Fibroblast of skin of right biceps (primary cell): Measurements from ENCODE around the gene SPTAN1.

Source experiments
- DNase-seq: peaks from one replicate; pipeline ENCODE4 v3.0.0-alpha.2; 2013

The SPTAN1 gene

DNA sequence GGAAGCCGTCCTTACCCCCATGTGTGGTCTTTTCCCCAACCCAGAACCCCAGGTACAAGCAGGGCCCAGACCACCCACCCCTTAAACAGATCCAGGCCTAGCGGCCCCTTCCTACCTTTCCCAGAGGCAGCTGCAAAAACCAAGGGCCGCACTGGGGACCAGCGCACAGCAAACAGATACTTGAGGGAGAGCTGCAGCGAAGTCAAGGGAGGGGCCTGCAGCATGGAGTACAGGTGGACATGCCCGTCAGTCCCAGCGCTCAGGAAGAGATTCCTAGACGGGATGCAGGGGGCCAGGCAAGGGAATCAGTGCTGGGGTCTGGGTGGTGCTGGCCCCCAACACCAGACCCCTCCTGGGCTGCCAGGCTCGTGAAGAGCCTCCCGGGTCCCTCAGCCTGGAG, 81.7 kb downstream of the SPTAN1 start:
- DNase-seq: no peak

DNA sequence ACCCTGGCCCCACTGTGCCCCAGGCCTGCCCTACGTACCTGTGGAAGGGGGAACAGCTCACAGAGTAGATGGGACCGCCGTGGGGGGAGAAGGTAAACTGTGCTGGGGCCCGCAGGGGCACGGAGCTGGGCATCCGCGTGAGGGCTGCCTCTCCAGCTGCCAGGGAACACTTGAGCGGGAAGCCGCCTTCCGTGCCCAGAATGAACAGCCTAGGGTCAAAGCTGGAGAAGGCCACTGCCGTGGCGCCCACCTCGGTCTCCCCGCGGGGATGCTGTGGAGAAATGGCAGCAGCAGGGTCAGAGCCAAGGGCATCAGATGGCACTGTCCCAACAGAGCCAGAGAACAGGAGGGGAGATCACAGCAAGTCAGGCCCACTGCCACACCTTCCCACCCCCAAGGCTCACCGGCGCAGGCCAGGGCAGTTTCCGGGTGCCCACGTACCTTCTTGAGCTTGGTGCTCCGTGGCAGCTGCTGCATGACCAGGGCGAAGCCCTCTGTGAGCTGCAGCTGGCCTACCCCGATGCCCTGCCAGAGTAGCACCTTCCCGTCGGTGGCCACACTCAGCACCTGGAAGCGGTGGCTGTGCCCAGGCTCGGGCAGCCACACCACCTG, 82.4 kb downstream of the SPTAN1 start:
- no peak for DNase-seq

DNA sequence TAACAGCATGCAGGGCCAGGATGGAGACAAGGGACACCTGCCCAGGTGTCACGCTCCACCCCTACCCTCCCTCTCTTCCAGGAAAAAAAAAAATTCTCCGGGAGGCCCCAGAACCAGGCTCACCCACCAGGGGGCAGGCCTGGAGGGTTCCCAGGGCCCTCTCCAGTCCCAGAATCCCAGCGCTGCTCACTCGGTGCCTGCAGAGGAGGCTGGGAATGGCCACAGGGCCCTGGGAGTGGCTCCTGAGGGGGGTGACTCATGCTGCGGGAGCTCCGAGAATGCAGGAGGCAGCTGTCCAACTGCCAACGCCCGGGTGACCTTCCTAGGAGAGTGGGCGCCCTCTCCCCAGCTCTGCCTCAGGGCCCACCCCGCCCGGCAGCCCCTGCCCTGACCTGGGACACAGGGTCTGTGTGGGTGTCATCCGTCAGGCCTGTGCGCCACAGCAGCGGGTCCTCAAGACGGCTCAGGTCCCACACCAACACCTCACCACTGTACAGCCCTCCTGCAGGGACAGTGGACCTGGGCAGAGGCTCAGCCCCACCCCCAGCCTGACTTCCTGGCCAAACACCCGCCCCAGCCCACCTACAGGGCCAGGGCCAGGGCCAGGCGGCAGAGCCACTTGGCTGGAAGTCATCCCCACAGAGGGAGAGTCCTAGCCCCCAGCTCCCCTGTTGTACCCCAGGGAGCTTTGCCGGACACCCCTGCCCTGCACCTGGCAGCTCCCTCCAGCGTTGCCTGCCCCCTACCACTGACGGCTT, 83.1 kb downstream of the SPTAN1 start:
- peak; percentile 98 for DNase-seq

DNA sequence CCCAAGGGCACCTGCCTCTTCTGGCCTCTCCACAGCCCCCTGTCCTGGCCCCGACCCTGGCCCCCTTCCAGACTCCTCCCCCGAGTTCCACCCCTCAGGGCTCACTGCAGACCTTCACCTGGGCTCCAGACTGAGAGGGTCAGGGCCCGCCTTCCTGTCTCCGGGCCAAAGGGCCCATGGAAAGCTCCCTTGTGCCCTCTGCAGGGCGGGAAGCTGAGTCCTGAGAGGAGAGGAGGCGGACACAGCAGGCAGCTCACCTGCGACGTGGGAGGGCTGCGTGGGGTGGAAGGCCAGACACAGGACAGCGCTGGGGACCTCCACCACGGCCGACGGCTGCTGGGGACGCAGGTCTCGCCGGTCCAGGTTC, 83.6 kb downstream of the SPTAN1 start:
- no peak for DNase-seq

DNA sequence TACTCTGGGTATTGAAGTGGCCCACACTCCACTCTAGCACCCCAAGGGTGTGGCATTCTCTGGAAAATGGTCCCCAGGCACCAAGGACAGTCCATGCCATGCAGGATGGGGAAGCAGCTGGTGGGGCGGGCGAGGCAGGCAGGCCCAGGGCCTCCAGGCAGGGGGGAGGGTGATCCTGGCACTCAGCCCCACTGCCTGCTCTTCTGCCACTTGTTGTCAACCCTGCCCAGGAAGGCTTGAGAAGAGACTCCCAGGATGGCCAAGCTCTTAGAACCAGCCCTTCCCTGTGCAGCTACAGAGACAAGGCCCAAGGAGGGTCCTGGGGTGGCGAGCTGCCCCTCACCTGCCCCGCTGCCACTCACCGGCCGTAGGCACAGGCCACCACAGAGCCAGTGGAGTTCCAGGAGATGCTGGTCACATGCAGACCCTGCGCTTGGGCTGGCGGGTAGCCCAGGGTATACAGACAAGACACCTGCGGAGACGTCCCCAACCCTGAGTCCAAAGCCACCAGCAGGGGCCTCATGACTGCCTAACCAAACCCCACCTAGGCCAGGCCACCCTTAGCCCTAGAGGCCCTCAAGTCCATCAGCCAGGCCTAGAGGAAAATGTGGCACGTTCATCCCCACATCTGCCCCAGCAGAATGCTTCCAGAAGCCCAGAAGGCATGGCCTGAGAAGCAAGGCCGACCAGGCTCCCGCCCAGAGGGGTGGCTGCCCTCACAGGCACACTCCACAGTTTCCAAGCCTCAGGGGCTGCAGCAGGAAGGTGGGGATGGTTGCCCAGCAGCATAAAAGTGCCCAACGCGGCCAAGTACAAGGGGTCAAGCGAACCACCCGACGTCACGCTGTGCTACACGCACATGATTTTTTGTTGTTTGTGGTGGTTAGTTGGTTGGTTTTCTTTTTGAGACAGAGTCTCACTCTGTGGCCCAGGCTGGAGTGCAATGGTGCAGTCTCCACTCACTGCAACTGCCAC, 84.5 kb downstream of the SPTAN1 start:
- no peak for DNase-seq

DNA sequence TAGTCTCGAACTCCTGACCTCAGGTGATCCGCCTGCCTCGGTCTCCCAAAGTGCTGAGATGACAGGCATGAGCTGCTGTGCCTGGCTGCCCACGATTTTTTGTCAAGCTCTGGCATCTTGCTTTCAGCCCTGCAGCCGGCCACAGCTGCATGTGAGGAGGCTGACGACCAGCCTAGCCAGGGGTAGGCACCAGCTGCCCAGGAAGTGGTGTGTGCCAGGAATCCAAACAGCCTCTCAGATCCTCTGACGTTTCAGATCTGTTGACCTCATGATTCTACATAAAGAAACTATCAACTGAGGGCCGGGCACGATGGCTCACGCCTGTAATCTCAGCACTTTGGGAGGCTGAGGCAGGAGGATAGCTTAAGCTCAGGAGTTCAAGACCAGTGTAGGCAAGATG, 85.3 kb downstream of the SPTAN1 start:
- DNase-seq: no peak

DNA sequence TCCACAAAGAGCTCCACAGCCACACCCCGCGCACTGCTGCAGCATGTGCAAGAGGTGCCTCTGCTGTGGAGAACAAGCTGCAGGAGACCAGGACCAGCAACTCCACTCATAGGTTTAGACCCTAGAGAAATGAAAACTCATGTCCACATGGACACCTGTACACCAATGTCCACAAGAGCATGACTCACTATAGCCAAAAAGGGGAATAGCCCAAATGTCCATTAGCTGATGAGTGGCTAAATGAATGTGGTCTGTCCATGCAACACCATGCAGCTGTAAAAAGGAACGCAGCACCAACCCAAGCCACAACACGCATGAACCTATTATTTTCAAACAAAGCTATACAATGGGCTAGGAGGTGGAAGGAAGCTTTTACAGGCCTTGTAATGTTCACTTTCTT, 86.2 kb downstream of the SPTAN1 start:
- DNase-seq: no peak

DNA sequence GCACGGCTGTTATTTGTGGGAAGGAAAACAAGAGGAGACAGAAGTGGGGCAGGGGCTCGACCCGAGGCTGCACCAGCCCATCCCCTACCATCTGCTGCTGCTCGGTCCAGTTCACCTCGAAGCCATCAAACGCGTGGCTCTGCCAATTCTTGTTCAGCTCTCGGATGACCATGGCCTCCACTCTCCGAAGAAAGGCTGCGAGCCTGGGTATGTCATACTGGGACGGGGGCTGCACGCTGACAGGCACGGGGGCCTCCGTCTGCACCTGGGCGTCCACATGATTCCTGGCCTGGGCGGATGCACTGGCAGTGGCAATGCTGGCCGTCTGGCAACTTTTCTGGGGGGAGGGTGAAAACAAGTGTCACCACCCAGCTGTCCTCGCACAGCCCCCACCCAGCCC, 88.2 kb downstream of the SPTAN1 start:
- DNase-seq: no peak

DNA sequence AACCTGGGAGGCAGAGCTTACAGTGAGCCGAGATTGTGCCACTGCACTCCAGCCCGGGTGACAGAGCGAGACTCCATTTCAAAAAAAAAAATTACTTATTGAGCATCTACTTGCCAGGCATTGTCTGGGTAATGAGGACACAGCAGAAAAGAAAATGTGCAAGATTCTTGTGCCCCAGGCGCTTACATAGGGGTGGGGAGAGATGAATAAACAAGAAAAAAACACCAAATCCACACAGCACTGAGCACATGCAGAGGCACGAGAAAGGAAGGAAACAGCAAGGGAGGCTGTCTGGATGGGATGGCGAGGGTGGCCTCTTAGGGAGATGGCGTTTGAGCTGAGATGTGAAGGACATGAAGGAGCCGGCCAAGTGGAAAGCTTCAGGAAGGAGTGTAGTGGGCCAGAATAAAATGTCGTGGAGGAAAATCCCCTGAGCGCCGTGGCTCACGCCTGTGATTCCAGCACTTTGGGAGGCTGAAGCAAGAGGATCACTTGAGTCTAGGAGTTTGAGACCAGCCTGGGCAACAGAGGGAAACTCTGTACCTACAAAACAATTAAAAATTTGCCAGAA, 90.4 kb downstream of the SPTAN1 start:
- no peak for DNase-seq

DNA sequence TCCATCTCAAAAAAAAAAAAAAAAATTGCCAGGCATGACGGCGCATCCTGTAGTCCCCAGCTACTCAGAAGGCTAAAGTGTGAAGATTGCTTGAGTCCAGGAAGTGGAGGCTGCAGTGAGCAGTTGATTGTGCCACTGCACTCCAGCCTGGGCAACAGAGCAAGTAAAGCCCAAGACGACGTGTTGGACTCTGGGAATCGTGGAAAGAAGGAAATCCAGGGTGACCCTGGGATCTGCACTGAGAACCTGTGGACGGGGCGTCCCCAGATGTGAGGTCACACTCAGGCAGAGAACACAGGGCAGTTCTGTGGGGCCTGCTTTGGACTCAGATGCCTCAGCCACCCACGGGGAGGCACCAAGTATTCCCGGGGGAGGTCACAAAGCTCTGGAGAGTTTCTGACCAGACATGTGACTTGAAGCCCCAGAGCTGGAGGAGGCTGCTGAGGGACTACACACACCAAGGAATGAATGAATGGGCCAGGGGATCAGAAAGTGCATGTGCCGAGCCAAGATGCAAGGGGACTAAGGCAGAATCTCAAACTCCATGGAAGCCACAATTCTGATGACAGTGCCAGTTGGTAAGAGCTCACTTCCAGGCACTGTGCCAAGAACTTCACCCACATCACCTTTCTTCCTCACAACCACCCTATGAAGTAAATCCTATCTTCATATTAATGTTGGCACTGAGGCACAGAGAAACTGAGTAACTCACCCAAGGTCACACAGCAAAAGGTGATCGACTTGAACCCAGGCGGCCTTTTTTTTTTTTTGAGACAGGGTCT, 91.3 kb downstream of the SPTAN1 start:
- no peak for DNase-seq

DNA sequence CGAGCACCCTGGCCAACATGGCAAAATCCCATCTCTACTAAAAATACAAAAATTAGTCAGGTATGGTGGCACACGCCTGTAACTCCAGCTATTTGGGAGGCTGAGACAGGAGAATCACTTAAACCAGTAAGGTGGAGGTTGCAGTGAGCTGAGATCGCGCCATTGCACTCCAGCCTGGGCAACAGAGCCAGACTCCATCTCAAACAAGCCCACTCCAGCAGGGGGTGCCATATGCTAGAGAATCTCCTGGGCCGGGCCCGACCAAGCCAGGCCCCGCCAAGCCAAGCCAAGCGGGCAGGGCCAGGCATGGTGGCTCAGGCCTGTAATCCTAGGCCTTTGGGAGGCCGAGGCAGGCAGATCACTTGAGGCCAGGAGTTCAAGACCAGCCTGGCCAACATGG, 95.8 kb downstream of the SPTAN1 start:
- peak; percentile 50 for DNase-seq

DNA sequence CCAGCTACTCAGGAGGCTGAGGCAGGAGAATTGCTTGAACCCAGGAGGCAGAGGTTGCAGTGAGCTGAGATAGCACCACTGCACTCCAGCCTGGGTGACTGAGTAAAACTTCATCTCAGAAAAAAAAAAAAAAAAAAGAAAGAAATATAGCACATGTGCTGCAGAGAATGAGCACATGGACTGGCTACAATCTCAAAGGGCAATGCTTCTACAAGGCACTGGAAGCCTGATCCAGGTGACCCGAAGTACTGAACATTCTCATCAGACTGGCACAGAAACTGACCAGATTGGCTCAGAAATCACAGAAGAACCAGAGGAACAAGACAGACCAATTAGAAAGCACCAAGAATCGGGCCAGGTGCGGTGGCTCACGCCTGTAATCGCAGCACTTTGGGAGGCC, 99.4 kb downstream of the SPTAN1 start:
- no peak for DNase-seq

DNA sequence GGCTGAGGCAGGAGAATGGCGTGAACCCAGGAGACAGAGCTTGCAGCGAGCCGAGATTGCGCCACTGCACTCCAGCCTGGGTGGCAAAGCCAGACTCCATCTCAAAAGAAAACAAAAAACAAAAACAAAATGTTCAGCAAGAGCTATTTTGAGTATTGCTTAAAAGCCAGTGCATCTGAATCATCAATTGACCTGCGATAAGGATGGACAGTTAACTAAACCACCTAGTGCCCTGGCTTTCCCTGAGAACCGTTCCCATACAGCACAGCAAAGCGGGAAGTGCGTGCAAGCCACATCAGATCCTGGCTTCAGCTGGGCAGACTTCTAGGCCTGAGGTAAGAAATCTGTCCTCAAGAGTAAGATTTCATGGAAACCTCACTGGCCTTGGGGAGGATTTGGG, 101.5 kb downstream of the SPTAN1 start:
- no peak for DNase-seq

DNA sequence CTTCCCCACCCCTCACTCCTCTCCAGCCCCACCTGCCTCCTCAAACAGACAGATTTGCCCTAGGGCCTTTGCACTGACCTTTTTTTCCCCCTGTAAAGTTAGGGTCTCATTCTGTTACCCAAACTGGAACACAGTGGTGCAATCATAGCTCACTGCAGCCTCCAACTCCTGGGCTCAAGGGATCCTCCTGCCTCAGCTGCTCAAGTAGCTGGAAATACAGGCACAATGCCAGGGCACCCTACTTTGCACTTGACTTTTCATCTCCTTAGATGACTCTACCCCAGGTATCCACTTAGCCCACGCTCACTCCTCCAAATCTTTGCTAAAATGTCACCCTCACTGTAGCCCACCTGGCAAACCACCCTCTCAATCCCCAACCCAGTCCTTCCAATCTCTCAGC, 102.1 kb downstream of the SPTAN1 start:
- no peak for DNase-seq

DNA sequence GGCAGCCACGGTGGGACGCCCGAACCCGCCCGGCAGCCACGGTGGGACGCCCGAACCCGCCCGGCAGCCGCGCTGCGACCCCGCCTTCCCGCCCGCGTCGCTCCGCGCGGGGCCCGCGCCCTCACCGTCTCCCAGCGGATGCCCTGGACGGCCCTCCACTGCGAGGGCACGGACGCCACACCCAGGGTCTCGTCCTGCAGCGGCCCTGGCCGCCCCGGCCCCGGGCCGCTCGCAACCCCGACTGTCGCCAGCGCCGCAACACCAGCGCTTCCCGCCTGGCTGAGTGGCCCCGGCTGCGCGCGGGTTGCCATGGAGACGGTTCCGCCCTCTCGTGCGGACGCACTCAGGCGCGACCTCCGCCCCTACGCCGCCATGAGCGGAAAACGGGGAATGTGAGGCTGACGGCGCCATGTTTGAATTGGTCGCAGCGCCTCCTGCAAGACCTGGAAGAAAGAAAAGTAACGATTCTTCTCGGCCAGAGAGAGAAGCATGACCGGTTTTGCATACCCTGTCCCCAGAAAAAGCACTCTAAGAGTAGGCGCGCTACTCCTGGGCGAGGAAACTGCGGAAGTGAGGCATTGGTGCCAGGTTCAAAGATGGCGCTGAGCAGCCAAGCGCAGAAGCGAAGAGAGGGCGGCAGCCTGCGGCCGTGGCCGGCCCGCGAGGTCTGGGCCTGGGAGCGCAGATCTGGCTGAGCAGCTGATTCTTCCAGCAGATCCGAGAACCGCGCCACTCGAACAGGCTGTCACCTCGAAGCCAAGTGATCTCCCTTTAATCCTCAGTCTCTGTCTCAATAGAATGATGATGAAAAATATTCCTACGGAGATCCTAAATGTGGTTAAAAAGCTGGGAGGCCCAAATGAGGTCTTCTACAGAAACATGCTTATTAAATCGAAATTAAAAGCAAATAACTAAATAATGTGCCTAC, 104.3 kb downstream of the SPTAN1 start, which contains the start of gene DYNC2I2:
DYNC2I2 (minus strand) TSS at position 432 of the 928 bp plus-strand sequence; CDS start at position 311, 121 bp downstream.
- DNase-seq: peak; percentile 94

DNA sequence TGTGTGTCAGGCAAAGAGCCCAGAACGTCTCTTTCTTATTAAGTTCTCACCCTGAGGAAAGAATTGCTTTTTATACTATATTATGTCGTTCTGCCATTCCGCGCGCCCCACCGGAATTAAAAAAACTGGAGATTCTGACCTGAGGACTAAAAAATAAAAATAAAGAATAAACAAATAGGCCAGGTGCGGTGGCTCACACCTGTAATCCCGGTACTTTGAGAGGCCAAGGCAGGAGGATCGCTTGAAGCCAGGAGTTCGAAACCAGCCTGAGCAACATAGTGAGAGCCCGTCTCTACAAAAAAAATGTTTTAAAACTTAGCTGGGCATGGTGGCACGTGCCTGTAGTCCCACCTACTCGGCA, 104.9 kb downstream of the SPTAN1 start:
- no peak for DNase-seq

DNA sequence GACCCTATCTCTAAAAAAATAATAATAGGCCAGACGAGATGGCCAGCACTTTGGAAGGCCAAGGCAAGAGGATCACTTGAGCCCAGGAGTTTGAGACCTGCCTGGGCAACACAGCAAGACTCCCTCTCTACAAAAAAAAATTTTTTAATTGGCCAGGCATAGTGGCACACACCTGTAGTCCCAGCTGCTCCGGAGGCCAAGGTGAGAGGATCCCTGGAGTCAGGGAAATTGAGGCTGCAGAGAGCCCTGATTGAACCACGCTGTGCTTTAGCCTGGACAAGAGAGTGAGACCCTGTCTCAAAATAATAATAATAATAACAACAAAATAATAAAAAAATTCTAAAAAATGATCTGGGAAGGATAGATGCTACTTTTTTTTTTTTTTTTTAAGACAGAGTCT, 105.4 kb downstream of the SPTAN1 start:
- DNase-seq: no peak

DNA sequence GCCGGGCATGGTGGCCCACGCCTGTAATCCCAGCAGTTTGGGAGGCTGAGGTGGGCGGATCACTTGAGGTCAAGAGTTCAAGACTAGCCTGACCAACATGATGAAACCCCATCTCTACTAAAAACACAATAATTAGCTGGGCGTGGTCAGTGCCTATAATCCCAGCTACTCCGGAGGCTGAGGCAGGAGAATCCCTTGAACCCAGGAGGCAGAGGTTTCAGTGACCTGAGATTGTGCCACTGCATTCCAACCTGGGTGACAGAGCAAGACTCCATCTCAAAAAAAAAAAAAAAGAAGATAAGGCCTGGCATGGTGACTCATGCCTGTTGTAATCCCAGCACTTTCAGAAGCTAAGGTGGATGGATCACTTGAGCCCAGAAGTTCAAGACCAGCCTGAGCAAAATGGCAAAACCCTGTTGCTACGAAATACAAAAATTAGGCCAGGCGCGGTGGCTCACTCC, 114.1 kb downstream of the SPTAN1 start:
- peak; percentile 47 for DNase-seq

DNA sequence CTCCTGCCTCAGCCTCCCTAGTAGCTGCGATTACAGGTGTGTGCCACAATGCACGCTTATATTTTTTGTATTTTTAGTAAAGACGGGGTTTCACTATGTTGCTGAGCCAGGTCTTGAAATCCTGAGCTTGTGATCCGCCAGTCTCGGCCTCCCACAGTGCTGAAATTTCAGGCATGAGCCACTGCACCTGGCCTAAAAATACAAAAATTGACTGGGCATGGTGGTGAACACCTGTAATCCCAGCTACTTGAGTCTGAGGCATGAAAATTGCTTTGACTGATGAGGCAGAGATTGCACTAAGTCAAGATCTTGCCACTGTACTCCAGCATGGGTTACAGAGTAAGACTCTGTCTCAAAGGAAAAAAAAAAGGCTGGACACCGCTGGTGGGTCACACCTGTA, 117.4 kb downstream of the SPTAN1 start:
- no peak for DNase-seq

DNA sequence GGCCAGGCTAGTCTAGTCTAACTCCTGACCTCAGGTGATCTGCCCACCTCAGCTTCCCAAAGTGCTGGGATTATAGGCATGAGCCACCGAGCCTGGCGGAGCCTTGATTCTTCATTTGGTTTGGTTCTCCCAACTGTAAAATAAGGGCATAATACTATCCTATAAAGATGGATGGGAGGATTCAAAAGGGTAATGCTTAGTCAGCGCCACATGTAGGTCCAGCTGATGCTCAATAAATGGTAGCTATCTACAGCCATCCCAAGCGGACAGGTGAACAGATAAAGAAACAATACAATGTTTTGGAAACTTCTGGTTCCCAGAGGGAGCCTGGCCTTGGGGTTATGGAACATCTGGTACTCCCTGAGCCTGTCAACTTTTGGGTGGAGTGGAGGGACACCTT, 123.0 kb downstream of the SPTAN1 start:
- no peak for DNase-seq

DNA sequence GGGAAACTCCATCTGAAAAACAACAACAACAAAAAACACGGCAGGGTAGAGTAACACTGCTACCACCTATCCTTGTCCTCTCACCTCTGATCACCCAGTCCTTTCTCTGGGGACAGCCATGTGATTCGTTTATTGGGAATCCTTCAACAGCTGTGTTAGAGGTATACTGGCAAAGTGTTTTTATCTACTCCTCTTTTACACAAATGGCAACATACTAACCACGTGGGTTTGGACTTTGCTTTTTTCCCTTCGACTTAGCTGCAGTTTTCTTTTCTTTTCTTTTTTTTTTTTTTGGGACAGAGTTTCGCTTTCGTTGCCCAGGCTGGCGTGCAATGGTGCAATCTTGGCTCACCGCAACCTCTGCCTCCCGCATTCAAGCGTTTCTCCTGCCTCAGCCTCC, 125.4 kb downstream of the SPTAN1 start:
- no peak for DNase-seq
